MCF 10A (cell line): ENCODE results near the gene ASPA. TPM values are rescaled to one million over a fixed set of nuclear protein-coding genes. Genes with fewer than 3 reads are reported as not detected.
A peak's percentile ranks its signal among the peaks of the same experiment; 100 is the strongest.
"Not testable (repeated sequence)": the region's sequence is repeated elsewhere in the genome, so short reads cannot be mapped to it uniquely, and the experiment has no call there.

Experiments used
- BruUV-seq: library from RNA; stranded (reverse); fragments of 400-500 nt; replicated peaks from 2 replicates; lab custom pipeline; 2021; lab: Mats Ljungman, UMichigan
- CTCF ChIA-PET: fragments of 300-600 bp; sonication (Branson Sonifier 250); formaldehyde crosslinking; extraction: SDS; loops from one replicate; lab custom pipeline; 2021; ENCODE audit warnings: antibody characterized with exemption, inconsistent platforms; lab: Yijun Ruan, JAX
- POLR2A ChIA-PET: fragments of 300-600, 350-650 bp; sonication (Branson Sonifier 250); formaldehyde crosslinking; extraction: SDS; loops from one replicate; lab custom pipeline; 2020; ENCODE audit warnings: antibody characterized with exemption, inconsistent platforms; lab: Yijun Ruan, JAX
- DNase-seq: peaks from one replicate; pipeline ENCODE4 v3.0.0-alpha.2; 2018; ENCODE audit not compliant: unreplicated experiment
- H3K27ac Mint-ChIP-seq: one replicate; pipeline ENCODE4 v1.8.0; 2022; ENCODE audit warnings: mild to moderate bottlenecking, low read depth, mixed read lengths; ENCODE audit not compliant: unreplicated experiment
- H3K27me3 Mint-ChIP-seq: one replicate; pipeline ENCODE4 v1.8.0; 2022; ENCODE audit warnings: mixed read lengths; ENCODE audit not compliant: insufficient read depth, unreplicated experiment
- H3K36me3 Mint-ChIP-seq: one replicate; pipeline ENCODE4 v1.8.0; 2022; ENCODE audit warnings: mild to moderate bottlenecking, moderate library complexity, mixed read lengths; ENCODE audit not compliant: insufficient read depth, unreplicated experiment
- H3K4me1 Mint-ChIP-seq: one replicate; pipeline ENCODE4 v1.8.0; 2022; ENCODE audit warnings: mixed read lengths; ENCODE audit not compliant: insufficient read depth, unreplicated experiment
- H3K4me3 Mint-ChIP-seq: one replicate; pipeline ENCODE4 v1.8.0; 2022; ENCODE audit warnings: mild to moderate bottlenecking, moderate library complexity, mixed read lengths; ENCODE audit not compliant: unreplicated experiment
- H3K9me3 Mint-ChIP-seq: one replicate; pipeline ENCODE4 v1.8.0; 2022; ENCODE audit warnings: mixed read lengths; ENCODE audit not compliant: unreplicated experiment
- intact Hi-C: fragments of 100-400 bp; cut with micrococcal nuclease; formaldehyde crosslinking; loops from 2 replicates; pipeline ENCODE4 v1.14.1; 2022
- total RNA-seq: library from RNA; stranded (reverse); gene quantifications from 2 replicates; pipeline ENCODE4 v1.2.3, GENCODE V29; 2022
- TF ChIP-seq, protein P1 (sequence below): fragments of 200-600 bp; IDR thresholded peaks from one replicate; pipeline ENCODE4 v1.8.0; 2022; ENCODE audit warnings: antibody characterized with exemption, mild to moderate bottlenecking; ENCODE audit not compliant: unreplicated experiment

Gene ASPA
- total RNA-seq, 1 experiment from 2014 or later = 0.54 TPM

GRCh38 chr17:3440451-3440850 lies 35.3 kb upstream of the ASPA start:
- CTCF ChIA-PET = no interaction called here
- no peaks in the 10 kb centered on the region for H3K36me3 Mint-ChIP-seq

DNA sequence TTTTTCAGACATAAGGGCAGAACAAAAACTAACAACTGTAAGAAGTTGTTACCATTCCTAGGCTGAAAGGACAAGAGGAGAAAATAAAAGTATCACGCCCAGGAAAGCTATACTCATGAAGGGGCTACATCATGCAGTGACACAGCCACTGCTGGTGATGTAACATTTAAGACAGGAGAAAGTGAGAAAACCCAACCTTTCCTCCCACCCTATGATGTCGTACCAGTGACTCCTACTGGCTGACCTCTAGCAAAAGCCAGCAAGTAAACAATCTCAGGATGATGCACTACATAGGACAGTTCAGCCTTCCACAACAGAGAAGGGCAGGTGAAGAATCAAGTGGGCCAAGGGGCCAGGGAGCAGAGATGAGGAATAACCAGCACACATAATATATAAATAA lies 28.2 kb upstream of the ASPA start:
- no peak overlapping the region for H3K27ac Mint-ChIP-seq
- CTCF ChIA-PET = no interaction called here
- no peaks in the 10 kb centered on the region for H3K4me1 Mint-ChIP-seq
- POLR2A ChIA-PET = no interaction called here
- no peaks in the 10 kb centered on the region for H3K9me3 Mint-ChIP-seq
- no TSS peak for BruUV-seq
- DNase-seq = peak; percentile 25
- TF ChIP-seq, protein P1, sequence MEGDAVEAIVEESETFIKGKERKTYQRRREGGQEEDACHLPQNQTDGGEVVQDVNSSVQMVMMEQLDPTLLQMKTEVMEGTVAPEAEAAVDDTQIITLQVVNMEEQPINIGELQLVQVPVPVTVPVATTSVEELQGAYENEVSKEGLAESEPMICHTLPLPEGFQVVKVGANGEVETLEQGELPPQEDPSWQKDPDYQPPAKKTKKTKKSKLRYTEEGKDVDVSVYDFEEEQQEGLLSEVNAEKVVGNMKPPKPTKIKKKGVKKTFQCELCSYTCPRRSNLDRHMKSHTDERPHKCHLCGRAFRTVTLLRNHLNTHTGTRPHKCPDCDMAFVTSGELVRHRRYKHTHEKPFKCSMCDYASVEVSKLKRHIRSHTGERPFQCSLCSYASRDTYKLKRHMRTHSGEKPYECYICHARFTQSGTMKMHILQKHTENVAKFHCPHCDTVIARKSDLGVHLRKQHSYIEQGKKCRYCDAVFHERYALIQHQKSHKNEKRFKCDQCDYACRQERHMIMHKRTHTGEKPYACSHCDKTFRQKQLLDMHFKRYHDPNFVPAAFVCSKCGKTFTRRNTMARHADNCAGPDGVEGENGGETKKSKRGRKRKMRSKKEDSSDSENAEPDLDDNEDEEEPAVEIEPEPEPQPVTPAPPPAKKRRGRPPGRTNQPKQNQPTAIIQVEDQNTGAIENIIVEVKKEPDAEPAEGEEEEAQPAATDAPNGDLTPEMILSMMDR = no peak
- intact Hi-C loops = no loop called here
- no peaks in the 10 kb centered on the region for H3K36me3 Mint-ChIP-seq
- H3K4me3 Mint-ChIP-seq = no peak overlapping the region
- peaks cover 19% of the 10 kb centered on the region for H3K27me3 Mint-ChIP-seq

More at GRCh38 chr17:3440451-3440850, 35.3 kb upstream of the ASPA start:
- BruUV-seq = no TSS peak
- H3K9me3 Mint-ChIP-seq = no peaks in the 10 kb centered on the region
- H3K4me1 Mint-ChIP-seq = no peaks in the 10 kb centered on the region
- POLR2A ChIA-PET = no interaction called here
- H3K4me3 Mint-ChIP-seq = no peak overlapping the region
- H3K27me3 Mint-ChIP-seq = peaks cover 13% of the 10 kb centered on the region
- no peak for DNase-seq
- TF ChIP-seq, protein P1 = no peak
- no peak overlapping the region for H3K27ac Mint-ChIP-seq
- intact Hi-C loops = no loop called here

DNA sequence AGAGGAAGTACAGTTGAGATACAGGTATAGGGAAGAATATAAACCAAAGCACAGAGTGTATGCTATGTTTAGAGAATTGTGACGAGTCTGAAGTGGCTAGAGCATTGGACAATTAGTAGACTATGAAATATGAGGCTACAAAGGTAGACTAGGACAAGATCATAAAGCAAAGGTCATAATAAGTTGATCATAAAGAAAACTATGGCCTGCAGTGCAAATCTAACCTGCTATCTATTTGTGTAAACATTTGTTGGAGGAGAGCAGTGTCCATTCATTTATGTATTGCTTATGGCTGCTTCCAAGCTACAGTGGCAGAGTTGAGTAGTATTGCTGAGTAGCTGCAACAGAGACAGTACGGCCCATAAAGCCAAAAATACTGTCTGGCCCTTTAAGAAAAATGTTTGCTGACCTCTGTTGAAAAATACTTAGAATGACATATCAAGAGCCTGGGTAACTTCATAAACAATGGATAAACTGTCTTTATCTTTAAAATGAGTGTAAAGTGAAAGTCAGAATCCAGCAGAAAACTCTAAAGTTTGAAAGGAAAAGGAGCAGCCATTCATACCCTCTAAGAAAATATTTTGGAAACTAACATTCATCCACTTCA lies 27.6 kb upstream of the ASPA start:
- Mint-ChIP-seq H3K4me1 (no peaks in the 10 kb centered on the region), H3K9me3 (no peaks in the 10 kb centered on the region), H3K4me3 (no peak overlapping the region), H3K27me3 (peaks cover 14% of the 10 kb centered on the region), H3K36me3 (no peaks in the 10 kb centered on the region), H3K27ac (no peak overlapping the region)
- CTCF ChIA-PET = no interaction called here
- TF ChIP-seq, protein P1 = no peak
- POLR2A ChIA-PET = no interaction called here
- intact Hi-C loops = no loop called here
- no peak for DNase-seq
- BruUV-seq = no TSS peak

DNA sequence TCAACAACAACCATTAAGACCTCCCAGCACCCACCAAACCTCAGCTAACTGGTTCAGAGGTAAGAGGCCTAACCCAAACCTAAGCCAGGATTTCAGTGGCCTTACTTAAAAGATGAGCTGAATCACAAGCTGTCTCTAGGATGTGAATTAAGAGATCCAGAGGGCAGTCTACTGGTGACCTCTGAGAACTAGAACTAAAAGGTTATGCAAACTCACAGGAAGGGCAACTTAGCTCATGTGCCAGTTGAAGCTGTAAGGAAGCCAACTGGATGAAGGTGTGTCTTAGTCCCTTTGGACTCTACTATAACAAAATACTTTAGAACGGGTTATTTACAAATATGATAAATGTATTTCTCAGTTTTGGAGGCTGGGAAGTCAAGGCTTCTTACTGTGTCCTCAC lies 9.4 kb upstream of the ASPA start:
- BruUV-seq, H3K4me3 Mint-ChIP-seq, H3K36me3 Mint-ChIP-seq, DNase-seq, H3K4me1 Mint-ChIP-seq, intact Hi-C loops, CTCF ChIA-PET, H3K27ac Mint-ChIP-seq, H3K9me3 Mint-ChIP-seq, POLR2A ChIA-PET, H3K27me3 Mint-ChIP-seq: not testable (repeated sequence)
